Right cardiac atrium (tissue), 5 donors: Measurements from ENCODE around the gene NAV1. TPM values are rescaled to one million over a fixed set of nuclear protein-coding genes. Genes with fewer than 3 reads are reported as not detected.
"Not testable (repeated sequence)": the region's sequence is repeated elsewhere in the genome, so short reads cannot be mapped to it uniquely, and the experiment has no call there.

ENCODE experiments used
- ATAC-seq, 2 donors: fragments of 200-7000 bp; cut with Tn5 transposase; one replicate each; pipeline versions ENCODE4 v1.8.0 to v1.9.1; 2020; ENCODE audit warnings: moderate library complexity in 2 of 2, mild to moderate bottlenecking in 1 of 2
- DNase-seq, 3 donors: peaks; one replicate each; pipeline ENCODE4 v3.0.0-alpha.2; 2020
- H3K27ac ChIP-seq: one replicate; pipeline ENCODE4 v1.5.1; 2013; ENCODE audit warnings: mild to moderate bottlenecking, low read length, control low read depth, moderate library complexity
- H3K27me3 ChIP-seq: one replicate; pipeline ENCODE4 v1.6.1; 2013; ENCODE audit not compliant: control insufficient read depth, insufficient read depth
- H3K4me1 ChIP-seq: one replicate; pipeline ENCODE4 v1.6.1; 2013; ENCODE audit warnings: low read length; ENCODE audit not compliant: control insufficient read depth, insufficient read depth
- H3K4me3 ChIP-seq: one replicate; pipeline ENCODE4 v1.5.1; 2013; ENCODE audit warnings: low read length, control low read depth
- H3K9me3 ChIP-seq: one replicate; pipeline ENCODE4 v1.6.1; 2013; ENCODE audit warnings: low read length; ENCODE audit not compliant: control insufficient read depth
- WGBS: extraction: QIAGEN DNeasy Blood & Tissue Kit; methylation state at CpG from one replicate; pipeline ENCODE4 v1.1.7; 2013; 5-methylcytosine and 5-hydroxymethylcytosine counted together
- intact Hi-C, 4 donors: fragments of 100-400 bp; cut with DNase I; formaldehyde crosslinking; loops; one replicate each; pipeline versions ENCODE4 v1.11.0 to v1.14.0; 2022 to 2023
- long read RNA-seq, 4 donors: library from polyadenylated mRNA; unstranded; transcript quantifications; one replicate each; pipeline ENCODE4 v2.0.0, GENCODE V29; 2020 to 2021
- polyA plus RNA-seq: library from polyadenylated mRNA; stranded (reverse); fragments of 200-250 nt; gene quantifications from one replicate; pipeline ENCODE4 v1.2.3, GENCODE V29; 2013
- total RNA-seq, 4 donors: library from RNA; stranded (reverse); fragmentation: NEBNext Ultra II Directional; extraction: Animal tissue kit (Norgen Biotek cat#: 25700); gene quantifications; one replicate each; pipeline ENCODE4 v1.2.1, GENCODE V29; 2021
- donor health status: healthy with polysubstance abuse.
- donor health status: DM: no; HTN: yes; CAD: no.
- donor health status: DM: no; HTN: no; CAD: no.
- donor health status: DM: no; HTN: yes; CAD: no; lungs with severe emphysema.
- donor health status: DM: yes; HTN: yes; CAD: no.

Gene NAV1
- total RNA-seq (10 to 100 TPM; 13.3 to 29.1 (median 20.6) TPM), polyA plus RNA-seq (8.0 TPM)
- long read RNA-seq, donor 1, partial matches to known transcripts = 10 of 20 reads
- long read RNA-seq, donor 1, other reads (novel, unspliced or antisense) = 10 of 20 reads
- long read RNA-seq, donor 2, partial matches to known transcripts = 0 of 2 reads
- long read RNA-seq, donor 2, other reads (novel, unspliced or antisense) = 2 of 2 reads
- long read RNA-seq, donor 3, partial matches to known transcripts = 14 of 21 reads
- long read RNA-seq, donor 3, other reads (novel, unspliced or antisense) = 7 of 21 reads
- long read RNA-seq, donor 4, partial matches to known transcripts = 2 of 6 reads
- long read RNA-seq, donor 4, other reads (novel, unspliced or antisense) = 4 of 6 reads

DNA sequence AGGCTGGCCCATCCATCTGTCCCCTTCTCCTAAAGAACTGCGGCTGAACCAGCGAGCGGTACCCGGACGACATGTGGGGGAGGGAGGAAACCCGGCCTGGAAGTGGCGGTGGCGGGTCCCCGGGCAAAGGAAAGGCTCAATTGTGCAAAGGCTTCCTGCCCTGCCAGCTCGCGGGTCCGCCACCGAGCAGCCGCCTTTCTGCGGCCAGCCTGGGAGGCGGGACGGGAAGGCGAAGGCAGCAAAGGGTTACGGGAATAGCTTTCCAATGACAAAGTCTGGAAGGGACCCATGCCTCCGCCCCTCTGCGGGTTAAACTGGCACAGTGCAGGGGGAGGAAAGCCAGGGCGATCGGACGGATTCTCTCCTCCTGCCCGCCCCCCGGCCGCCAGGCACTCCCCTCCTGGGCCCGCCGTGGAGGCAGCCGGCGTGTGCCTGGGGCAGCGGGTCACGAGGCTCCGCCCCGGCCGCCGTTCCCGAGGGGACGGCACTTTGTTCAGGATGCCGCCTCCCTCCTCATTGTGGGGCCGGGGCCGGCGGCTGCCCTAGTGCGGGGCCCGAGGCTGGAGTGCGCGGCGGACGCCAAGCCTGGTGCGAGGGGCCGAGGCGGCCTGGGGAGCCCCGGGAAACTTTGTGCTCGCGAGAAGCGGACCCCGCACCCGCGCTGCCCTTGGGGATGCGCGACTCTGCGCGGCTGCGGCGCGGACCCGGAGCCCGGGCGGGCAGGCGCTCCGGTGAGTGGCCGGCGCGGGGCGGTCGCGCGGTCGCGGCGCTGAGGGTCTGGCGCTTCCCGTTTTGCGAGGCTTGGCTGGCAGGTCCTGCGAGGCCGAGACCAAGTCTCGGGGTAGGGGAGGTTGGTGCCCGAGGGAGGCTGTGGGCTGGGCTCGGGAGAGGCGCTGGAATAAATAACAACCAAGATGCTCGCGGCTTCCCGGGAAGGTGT is at the start of gene NAV1:
NAV1 (plus strand) TSS at position 516 of the 940 bp plus-strand sequence. CDS start 83,758 bp downstream, outside the sequence.
- WGBS = 1% methylated on average over 93 of the region's 93 CpGs
- Histone ChIP-seq H3K4me3 (peak within 1 kb of the TSS; percentile 79), H3K27me3 (no peaks in the 10 kb centered on the region), H3K4me1 (peaks cover 9% of the 10 kb centered on the region), H3K27ac (peak within 1 kb of the TSS; percentile 87), H3K9me3 (no peaks in the 10 kb centered on the region)
- intact Hi-C loops = loop anchor here in 1 of 4 donors (10.0 kb wide), 1 partner anchor 266 kb away; no protein-coding TSS in a partner anchor
- DNase-seq = peak; percentile 84 to 92 (median 89)
- ATAC-seq = peak; percentile 81 to 82

GRCh38 chr1:201489643-201490261 is 49.2 kb upstream of the NAV1 start:
- intact Hi-C loops = no loop called here
- DNase-seq = peak in 1 of 3 donors; percentile 19
- H3K4me1 ChIP-seq = peaks cover 36% of the 10 kb centered on the region
- no peaks in the 10 kb centered on the region for H3K9me3 ChIP-seq
- H3K27me3 ChIP-seq = no peaks in the 10 kb centered on the region
- no peak for ATAC-seq
- peak overlapping the region; percentile 33 for H3K27ac ChIP-seq
- no peak overlapping the region for H3K4me3 ChIP-seq
- WGBS = 80% methylated on average over 6 of the region's 6 CpGs

DNA sequence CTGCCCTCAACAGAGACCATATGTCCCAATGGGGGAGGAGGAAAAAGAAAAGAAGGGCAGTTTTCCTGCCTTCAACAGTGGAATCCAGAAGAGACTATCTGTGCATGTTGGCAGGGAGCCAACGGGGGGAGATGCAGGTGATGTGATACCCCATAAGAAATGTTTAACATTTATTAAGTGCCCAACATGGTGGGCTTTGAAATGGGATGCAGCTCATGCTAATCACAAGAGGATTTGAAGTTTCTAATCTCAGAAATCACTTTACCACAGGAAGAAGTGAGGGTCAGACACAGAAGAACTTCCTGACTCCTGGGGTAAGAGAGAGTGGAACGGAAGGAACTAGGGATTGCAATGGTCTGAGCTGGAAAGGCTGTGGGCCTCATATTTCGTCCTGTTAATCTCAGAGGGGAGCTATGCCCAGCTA is 48.2 kb upstream of the NAV1 start:
- ATAC-seq (no peak), DNase-seq (peak in 1 of 3 donors; percentile 24)
- Histone ChIP-seq H3K9me3 (no peaks in the 10 kb centered on the region), H3K27me3 (no peaks in the 10 kb centered on the region), H3K4me1 (peaks cover 42% of the 10 kb centered on the region), H3K27ac (peak overlapping the region; percentile 15), H3K4me3 (no peak overlapping the region)
- WGBS = 27% methylated on average over 3 of the region's 3 CpGs
- intact Hi-C loops = no loop called here

GRCh38 chr1:201491896-201492511 is 46.9 kb upstream of the NAV1 start:
- no peaks in the 10 kb centered on the region for H3K27me3 ChIP-seq
- ATAC-seq (no peak), DNase-seq (peak in 1 of 3 donors; percentile 21)
- H3K4me1 ChIP-seq = peaks cover 43% of the 10 kb centered on the region
- 53% methylated on average over 3 of the region's 3 CpGs for WGBS
- H3K27ac ChIP-seq = peak overlapping the region; percentile 33
- no peak overlapping the region for H3K4me3 ChIP-seq
- no peaks in the 10 kb centered on the region for H3K9me3 ChIP-seq
- intact Hi-C loops = no loop called here

DNA sequence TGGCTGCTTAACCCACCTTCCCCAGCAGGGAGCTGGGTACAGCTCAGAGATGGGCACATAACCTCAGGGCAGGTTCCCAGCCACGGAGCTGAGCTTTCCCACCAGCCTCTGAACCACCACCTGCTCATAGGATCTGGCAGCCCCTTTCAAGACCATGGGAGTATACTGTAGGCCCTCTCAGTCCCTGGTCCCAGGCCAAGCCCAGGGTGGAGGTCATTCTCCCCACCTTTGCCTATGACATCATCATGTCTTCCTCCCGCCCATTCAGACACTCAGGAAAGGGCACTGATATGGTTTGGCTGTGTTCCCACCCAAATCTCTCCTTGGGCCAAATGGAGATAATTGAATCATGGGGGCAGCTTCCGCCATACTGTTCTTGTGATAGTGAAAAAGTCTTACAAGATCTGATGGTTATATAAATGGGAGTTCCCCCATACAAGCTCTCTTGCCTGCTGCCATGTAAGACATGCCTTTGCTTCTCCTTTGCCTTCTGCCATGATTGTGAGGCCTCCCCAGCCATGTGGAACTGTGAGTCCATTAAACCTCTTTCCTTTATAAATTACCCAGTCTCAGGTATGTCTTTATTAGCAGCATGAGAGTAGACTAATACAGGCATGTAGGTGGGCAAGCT is 45.8 kb upstream of the NAV1 start:
- not testable (repeated sequence) for H3K27ac ChIP-seq
- peak; percentile 1 to 47 for ATAC-seq

GRCh38 chr1:201493757-201494617 is 44.9 kb upstream of the NAV1 start:
- peaks cover 49% of the 10 kb centered on the region for H3K4me1 ChIP-seq
- intact Hi-C loops = no loop called here
- WGBS = 18% methylated on average over 15 of the region's 15 CpGs
- peak overlapping the region; percentile 68 for H3K27ac ChIP-seq
- no peak overlapping the region for H3K4me3 ChIP-seq
- no peaks in the 10 kb centered on the region for H3K9me3 ChIP-seq
- peak; percentile 58 to 60 for ATAC-seq
- peak; percentile 66 to 88 (median 85) for DNase-seq
- H3K27me3 ChIP-seq = no peaks in the 10 kb centered on the region

More for the DNA sequence above, 45.8 kb upstream of the NAV1 start:
- DNase-seq = peak in 1 of 3 donors; percentile 72
- 85% methylated on average over 3 of the region's 3 CpGs for WGBS
- H3K4me3 ChIP-seq, H3K27me3 ChIP-seq, intact Hi-C loops, H3K9me3 ChIP-seq: not testable (repeated sequence)
- peaks cover 43% of the 10 kb centered on the region for H3K4me1 ChIP-seq

DNA sequence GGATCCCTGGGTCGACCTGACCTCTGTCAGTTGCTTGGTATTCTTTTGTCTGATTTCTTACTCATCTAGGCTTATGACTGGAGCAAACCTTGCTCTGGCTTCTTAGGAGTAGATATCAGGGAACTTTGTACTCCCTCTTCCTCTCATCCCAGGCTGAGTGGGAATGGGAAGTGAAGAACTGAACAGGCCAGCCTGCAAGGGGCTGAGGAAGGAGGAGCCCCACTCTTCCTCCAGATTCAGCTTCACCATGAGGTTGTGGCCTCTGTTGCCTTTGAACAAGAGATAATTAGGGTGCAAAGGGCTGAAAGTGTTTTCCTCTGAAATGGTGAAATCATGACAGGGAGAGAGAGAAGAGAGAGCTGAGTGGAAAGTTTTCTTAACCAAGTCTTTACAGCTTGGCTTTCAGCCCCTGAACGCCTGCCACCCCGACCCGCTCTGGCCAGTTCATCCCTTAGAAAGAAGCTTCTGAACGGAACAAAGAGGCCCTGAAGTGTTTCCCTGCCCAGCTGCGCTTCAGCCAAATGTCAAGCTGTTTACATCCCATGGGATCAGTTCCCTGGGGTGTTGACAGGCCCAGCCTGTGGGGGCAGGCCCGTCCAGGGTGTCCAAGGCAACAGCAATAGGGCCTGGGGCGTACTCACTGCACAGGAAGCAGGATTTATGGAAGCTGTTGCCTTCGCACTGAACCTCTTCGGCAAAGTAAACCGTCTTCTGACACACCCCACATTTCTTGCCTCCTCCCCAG is 43.2 kb upstream of the NAV1 start:
- DNase-seq (peak; percentile 85 to 94 (median 93)), ATAC-seq (peak; percentile 70 to 77)
- Histone ChIP-seq H3K4me3 (no peak overlapping the region), H3K9me3 (no peaks in the 10 kb centered on the region), H3K27me3 (no peaks in the 10 kb centered on the region), H3K27ac (peak overlapping the region; percentile 82), H3K4me1 (peaks cover 48% of the 10 kb centered on the region)
- intact Hi-C loops = no loop called here
- WGBS = 27% methylated on average over 11 of the region's 11 CpGs

DNA sequence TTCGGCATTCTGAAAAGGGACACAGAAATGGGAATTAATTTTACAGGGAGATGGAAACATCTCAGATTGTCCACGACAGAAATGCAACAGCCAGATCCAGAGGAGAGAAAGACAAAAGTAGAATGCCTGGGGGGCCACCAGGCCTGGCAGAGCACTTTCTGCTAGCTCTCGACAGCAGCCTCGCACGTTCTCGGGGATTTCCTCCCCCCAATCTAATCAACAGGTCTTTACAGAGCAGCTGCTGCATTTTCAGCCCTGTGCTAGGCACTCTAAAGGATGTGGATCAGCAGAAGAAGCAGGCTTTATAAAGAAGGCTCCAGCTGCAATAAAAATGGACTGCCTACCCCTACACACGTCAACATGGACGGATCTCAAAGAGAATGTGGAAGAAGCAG is 42.6 kb upstream of the NAV1 start:
- peaks cover 52% of the 10 kb centered on the region for H3K4me1 ChIP-seq
- ATAC-seq = no peak
- intact Hi-C loops = no loop called here
- 36% methylated on average over 8 of the region's 8 CpGs for WGBS
- no peaks in the 10 kb centered on the region for H3K9me3 ChIP-seq
- H3K27me3 ChIP-seq = no peaks in the 10 kb centered on the region
- peak overlapping the region; percentile 82 for H3K27ac ChIP-seq
- no peak overlapping the region for H3K4me3 ChIP-seq
- DNase-seq = peak in 1 of 3 donors; percentile 68

GRCh38 chr1:201497935-201498509 is 40.9 kb upstream of the NAV1 start:
- no peak for ATAC-seq
- Histone ChIP-seq H3K9me3 (no peaks in the 10 kb centered on the region), H3K4me3 (no peak overlapping the region), H3K27me3 (no peaks in the 10 kb centered on the region), H3K4me1 (peaks cover 47% of the 10 kb centered on the region), H3K27ac (no peak overlapping the region)
- DNase-seq = no peak
- intact Hi-C loops = no loop called here
- WGBS = 87% methylated on average over 16 of the region's 16 CpGs
